Type B pancreatic cell (in vitro differentiated cells): ENCODE results near the gene NGF. TPM values are rescaled to one million over a fixed set of nuclear protein-coding genes. Genes with fewer than 3 reads are reported as not detected.
"Not testable (repeated sequence)": the region's sequence is repeated elsewhere in the genome, so short reads cannot be mapped to it uniquely, and the experiment has no call there.

ENCODE experiments used
- DNase-seq: peaks from one replicate; pipeline ENCODE4 v3.0.0; 2021; ENCODE audit warnings: mixed read lengths; ENCODE audit not compliant: unreplicated experiment; ENCODE audit errors: extremely low spot score
- H3K27ac Mint-ChIP-seq: 2 replicates; pipeline ENCODE4 v1.8.0; 2021; ENCODE audit warnings: mild to moderate bottlenecking, mixed read lengths
- H3K27me3 Mint-ChIP-seq: 2 replicates; pipeline ENCODE4 v1.8.0; 2021; ENCODE audit warnings: mixed read lengths
- H3K36me3 Mint-ChIP-seq: 2 replicates; pipeline ENCODE4 v1.8.0; 2021; ENCODE audit warnings: mixed read lengths
- H3K4me1 Mint-ChIP-seq: one replicate; pipeline ENCODE4 v1.8.0; 2021; ENCODE audit warnings: mixed read lengths; ENCODE audit not compliant: unreplicated experiment
- H3K4me3 Mint-ChIP-seq: 2 replicates; pipeline ENCODE4 v1.8.0; 2021; ENCODE audit warnings: mild to moderate bottlenecking, mixed read lengths
- H3K9me3 Mint-ChIP-seq: 2 replicates; pipeline ENCODE4 v1.8.0; 2021; ENCODE audit warnings: mixed read lengths
- CTCF ChIP-seq: fragments of 200-600 bp; sonication (generic); conservative IDR thresholded peaks from 2 replicates; pipeline ENCODE4 v1.5.0; 2021; ENCODE audit warnings: antibody characterized with exemption, mild to moderate bottlenecking
- total RNA-seq: library from RNA; stranded (reverse); gene quantifications from 2 replicates; pipeline ENCODE4 v1.2.1, GENCODE V29; 2021; ENCODE audit warnings: low replicate concordance

NGF gene
- total RNA-seq, 1 donor from 2014 or later: 3.3 TPM

- H3K36me3 Mint-ChIP-seq: no peaks in the 10 kb centered on the region
- DNase-seq: no peak
- H3K4me1 Mint-ChIP-seq: peaks cover 19% of the 10 kb centered on the region
- TF ChIP-seq CTCF: no peak
- no peaks in the 10 kb centered on the region for H3K27me3 Mint-ChIP-seq
- no peak overlapping the region for H3K27ac Mint-ChIP-seq
- no peak overlapping the region for H3K4me3 Mint-ChIP-seq
- no peaks in the 10 kb centered on the region for H3K9me3 Mint-ChIP-seq
Observed at GRCh38 chr1:115313182-115313581, 24.9 kb downstream of the NGF start.

- TF ChIP-seq CTCF: no peak
- no peaks in the 10 kb centered on the region for H3K36me3 Mint-ChIP-seq
- DNase-seq: no peak
- no peaks in the 10 kb centered on the region for H3K9me3 Mint-ChIP-seq
- H3K4me3 Mint-ChIP-seq: no peak overlapping the region
- H3K4me1 Mint-ChIP-seq: peaks cover 19% of the 10 kb centered on the region
- no peaks in the 10 kb centered on the region for H3K27me3 Mint-ChIP-seq
- no peak overlapping the region for H3K27ac Mint-ChIP-seq
Observed at GRCh38 chr1:115312742-115313141, 25.3 kb downstream of the NGF start.

- no peak overlapping the region for H3K27ac Mint-ChIP-seq
- no peaks in the 10 kb centered on the region for H3K9me3 Mint-ChIP-seq
- no peak for TF ChIP-seq CTCF
- no peak for DNase-seq
- peaks cover 5% of the 10 kb centered on the region for H3K36me3 Mint-ChIP-seq
- H3K4me3 Mint-ChIP-seq: no peak overlapping the region
- H3K4me1 Mint-ChIP-seq: peaks cover 16% of the 10 kb centered on the region
- peaks cover 5% of the 10 kb centered on the region for H3K27me3 Mint-ChIP-seq
Observed at GRCh38 chr1:115311474-115311989, 26.5 kb downstream of the NGF start.

- H3K4me3 Mint-ChIP-seq: no peak overlapping the region
- H3K9me3 Mint-ChIP-seq: no peaks in the 10 kb centered on the region
- no peak for DNase-seq
- H3K4me1 Mint-ChIP-seq: peaks cover 16% of the 10 kb centered on the region
- peaks cover 5% of the 10 kb centered on the region for H3K36me3 Mint-ChIP-seq
- TF ChIP-seq CTCF: no peak
- H3K27ac Mint-ChIP-seq: no peak overlapping the region
- H3K27me3 Mint-ChIP-seq: peaks cover 5% of the 10 kb centered on the region
Observed at GRCh38 chr1:115310581-115311473, 27.2 kb downstream of the NGF start.

GRCh38 chr1:115309504-115309903, 28.5 kb downstream of the NGF start:
- not testable (repeated sequence) for H3K4me3 Mint-ChIP-seq, DNase-seq, H3K9me3 Mint-ChIP-seq, H3K4me1 Mint-ChIP-seq, H3K36me3 Mint-ChIP-seq, H3K27me3 Mint-ChIP-seq, H3K27ac Mint-ChIP-seq

GRCh38 chr1:115308969-115309368, 29.1 kb downstream of the NGF start:
- TF ChIP-seq CTCF: no peak
- Mint-ChIP-seq H3K27me3 (peaks cover 5% of the 10 kb centered on the region), H3K4me3 (no peak overlapping the region), H3K4me1 (peaks cover 5% of the 10 kb centered on the region), H3K27ac (no peak overlapping the region), H3K9me3 (no peaks in the 10 kb centered on the region), H3K36me3 (peaks cover 5% of the 10 kb centered on the region)
- no peak for DNase-seq
